GM21515 (cell line): ENCODE measurements around the gene HSP90AB1.

Experiments
- ATAC-seq: cut with Tn5 transposase; IDR thresholded peaks from one replicate; pipeline ENCODE4 v1.9.1; 2021; ENCODE audit not compliant: unreplicated experiment

HSP90AB1 gene

DNA sequence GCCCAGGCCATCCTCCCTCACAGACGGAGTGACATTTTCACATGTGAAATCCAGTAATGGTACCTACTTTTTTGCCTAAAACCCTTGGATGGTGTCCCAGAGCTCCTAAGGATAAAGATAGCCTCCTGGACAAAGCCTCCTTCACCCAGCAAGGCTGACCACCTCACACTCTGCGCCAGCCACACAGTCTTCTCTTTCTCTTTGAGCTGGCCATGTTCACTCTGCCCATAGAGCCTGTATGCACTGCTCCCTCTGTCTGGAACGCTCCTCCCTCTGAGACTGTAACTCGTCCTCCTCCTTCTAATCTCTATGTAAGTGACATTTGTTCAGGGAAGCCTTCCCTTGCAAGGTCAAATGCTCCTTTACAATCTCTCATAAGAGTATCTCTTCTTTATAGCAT is 38.0 kb downstream of the HSP90AB1 start:
- no peak for ATAC-seq

DNA sequence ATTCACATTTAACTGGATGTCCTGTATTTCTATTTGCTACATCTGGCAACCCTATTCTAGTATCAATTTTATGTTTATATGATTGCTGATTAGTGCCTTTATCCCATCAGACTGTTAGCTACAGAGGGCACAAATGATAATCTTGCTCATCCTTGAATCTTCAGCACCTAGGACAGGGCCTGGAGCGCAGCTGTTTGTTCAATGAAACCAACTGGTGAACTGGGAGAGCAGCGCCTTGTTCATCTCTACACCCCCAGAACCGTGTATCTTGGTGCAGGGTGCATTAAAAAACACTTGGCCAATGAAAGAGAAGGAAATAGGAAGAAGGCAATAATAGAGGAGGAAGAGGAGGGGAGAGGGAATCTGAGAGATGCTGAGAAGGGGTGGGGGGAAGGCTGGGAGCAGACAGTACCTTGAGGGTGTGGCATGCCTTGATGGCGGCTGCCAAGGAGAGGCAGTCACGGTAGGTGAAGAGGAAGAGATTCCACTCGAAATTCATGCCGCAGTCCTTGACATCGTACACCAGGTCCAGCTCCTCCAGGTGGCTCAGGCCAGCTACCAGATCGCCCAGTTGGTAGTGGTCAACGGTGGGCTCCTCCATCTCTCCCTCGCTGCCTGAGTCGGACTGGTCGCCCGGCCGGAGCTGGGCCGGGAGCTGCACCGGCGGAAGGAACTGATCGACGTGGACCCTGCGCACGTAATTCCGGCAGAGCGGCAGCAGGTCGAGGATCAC is 38.8 kb downstream of the HSP90AB1 start:
- ATAC-seq: no peak

DNA sequence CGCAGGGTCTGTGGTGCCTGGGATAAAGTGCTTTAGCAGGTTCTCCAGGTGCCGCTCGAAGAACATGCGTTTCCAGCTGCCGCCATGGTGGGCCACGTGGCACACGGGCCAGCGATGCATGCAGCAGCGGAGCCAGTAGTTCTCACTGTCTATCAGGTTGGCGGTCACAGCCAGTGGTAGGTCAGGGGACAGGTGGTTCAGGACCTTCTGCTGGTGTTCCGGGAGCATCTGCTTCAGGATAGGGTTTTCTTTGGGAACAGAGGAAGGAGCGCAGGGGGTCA is 39.3 kb downstream of the HSP90AB1 start:
- ATAC-seq: no peak

DNA sequence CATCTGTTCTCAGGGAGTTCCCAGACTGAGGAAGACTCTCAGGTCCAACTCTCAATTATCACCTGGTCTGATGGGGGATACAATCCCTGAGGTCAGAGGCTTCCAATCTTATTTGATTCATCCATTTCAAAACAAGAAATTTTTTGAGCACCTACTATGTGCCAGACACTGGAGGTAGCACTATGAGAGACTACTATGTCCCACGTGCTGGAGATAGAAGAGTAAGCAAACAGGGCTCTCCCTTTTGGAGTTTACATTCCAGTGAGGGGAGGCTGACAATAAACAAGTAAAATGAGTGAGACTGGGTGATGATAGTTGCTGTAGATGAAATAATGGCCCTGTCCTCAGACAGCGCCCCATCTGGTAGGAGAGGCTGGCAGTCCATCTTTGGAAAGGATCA is 39.8 kb downstream of the HSP90AB1 start:
- ATAC-seq: no peak

DNA sequence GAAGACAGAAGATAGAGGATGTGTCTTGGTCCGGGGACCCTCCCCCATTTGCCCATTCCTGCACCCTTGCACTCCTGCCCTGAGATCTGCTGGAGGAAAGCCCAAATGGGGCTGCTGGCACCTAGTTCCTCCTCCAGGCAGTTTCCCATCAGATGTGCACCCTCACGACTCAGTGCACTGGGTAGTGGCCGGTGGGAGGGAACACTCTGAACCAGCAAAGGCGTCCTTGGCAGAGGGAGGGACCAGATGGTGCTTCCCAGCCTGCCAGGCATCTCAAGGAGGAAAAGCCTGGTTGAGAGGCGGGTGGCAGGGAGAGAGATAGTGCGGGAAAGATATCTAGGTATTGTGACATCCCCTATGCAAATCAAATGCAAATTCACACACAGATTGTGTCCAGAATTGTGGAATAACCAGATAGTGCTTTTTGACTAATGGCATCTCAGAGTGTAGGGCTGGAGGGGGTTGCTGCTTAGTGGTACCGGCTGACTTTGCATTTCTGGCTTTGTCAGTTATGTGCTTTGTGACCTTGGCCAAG is 42.9 kb downstream of the HSP90AB1 start:
- no peak for ATAC-seq

DNA sequence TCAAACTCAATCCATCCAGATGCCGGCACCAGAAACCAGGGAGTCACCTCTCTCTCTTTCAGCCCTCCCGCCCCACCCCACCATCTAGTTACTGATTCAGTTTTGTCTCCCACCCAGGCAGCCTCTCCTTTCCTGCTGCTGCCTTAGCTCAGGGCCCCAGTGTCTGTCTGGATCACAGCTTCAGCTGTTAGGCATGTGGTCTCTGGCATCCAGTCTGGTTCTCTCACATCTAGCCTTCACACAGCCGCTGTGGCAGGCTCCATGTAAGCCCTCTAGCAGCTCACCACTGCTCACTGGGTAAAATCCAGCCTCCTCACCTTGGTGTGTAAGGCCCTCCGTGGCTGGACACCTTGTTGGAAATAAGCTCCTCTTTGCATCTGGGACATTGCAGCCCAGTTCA is 44.9 kb downstream of the HSP90AB1 start:
- no peak for ATAC-seq

DNA sequence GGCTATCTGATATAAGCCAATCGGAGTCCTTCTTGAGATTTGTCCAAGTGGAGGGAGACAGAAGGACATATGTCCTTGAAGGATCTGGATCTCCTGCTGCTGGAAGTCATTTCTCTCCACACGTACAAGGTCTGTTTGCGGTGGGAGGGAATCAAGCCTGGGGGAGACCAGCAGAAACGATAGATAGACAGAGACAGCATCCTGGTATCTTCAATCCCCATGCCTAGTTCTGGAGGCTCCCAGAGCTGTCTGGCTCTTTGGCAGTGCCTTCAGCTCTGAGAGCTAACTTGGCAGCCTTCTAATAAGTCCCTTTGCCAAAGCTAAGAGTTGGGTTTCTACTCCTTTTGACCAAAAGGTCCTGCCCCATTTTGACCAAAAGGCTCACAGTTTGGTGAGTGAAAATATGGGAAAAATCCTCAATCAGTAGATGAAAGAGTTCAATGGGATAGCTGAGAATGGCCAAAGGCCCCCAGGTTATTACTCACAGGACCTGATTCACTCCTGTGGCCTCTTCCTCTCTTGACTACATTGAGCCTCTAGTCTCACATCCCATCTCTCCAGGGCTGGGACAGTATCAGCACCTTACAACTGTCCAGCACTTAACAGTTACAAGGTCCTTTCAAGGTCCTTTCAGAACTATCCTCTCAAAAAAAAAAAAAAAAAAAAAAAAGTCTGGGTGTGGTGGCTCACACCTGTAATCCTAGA is 45.9 kb downstream of the HSP90AB1 start:
- ATAC-seq: no peak

DNA sequence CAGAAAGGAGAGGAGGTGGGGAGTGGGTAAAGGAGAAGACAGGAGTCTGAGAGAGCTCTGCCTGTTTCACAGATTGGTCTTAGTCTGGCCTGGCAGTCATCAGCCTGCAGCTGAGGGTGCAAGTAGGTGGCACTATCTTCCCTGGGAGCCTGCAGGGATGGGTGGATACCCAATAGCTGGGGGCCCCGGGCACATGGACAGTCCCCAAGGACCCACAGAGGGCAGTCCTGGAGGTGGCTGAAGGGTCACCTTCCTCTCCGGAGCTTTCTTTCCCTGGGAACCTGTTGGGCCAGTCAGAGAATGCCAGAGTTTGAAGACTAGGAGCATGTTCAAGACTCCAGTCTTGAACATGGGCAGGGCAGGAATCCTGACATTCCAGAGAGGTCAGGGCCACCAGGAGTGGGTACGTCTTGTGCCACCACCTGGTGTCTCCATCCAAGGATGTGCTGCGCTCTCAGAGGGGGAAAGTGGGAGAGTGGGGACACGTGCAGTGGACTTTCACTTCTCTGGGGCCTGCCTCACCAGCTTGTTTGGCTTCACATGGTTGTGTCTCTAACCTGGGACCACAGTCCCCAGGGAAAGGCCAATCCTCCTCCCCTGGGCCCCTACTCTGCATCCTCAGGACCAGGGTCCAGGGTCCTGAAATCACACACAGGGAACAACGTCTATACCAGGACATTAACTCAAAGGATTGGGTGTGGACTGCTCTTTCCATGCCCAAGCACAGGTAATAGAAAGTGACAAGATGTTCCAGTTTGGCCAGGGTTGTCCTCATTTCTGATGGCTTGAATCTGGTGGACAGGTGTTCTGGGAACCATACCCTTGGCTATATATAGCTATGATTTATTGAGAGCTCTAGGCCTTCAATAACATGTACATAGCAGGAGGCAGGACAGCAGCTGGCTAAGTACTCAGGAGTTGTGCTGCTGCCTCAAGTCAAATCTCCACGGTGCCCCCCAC is 48.2 kb downstream of the HSP90AB1 start:
- no peak for ATAC-seq

DNA sequence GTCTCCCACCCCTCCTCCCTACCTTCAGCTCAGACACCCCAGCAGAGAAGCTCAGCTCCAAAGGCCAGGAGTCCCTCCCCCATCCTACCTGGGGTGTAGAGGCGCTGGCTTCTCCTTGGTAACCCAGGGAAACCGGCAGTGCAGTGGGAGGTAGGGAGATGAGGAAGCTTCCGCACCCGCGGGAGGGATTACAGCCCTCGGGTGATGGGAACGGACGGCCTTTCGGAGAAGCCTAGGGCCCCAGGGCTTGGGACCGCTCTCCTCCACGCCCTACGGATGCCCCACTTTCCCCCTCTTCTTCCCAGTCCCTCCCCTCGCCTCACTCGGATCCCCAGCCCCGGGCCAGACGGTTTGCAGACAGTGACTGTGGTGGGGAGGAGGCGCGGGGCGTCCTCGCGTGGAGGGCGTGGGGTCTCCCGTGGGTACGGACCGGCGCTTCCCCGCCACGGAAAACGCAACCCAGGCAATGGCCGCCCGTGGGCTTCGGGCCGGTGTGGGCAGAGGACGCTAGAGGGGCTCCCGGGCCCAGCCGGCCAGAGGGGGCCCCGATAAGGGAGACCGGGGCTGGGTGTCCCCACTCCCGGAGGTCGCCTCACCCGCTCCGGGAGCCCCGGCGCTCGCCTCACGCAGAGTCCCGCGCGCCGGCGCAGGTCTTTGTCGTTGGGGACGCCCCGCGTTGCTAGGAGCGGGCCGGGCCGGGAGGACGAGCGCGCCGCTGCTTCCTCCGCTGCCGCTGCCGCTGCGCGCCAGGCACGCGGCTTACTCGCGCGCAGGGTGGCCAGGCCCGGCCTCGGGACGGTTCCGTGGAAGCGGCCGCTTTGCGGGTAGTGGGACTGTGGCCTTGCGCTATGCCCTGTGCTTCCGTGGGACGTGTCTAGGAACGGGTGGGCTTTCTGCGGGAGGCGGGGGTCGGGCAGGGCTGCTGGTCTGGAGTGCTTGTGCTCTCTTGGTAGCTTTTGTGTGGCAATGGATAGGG is 50.5 kb downstream of the HSP90AB1 start:
- ATAC-seq: no peak

DNA sequence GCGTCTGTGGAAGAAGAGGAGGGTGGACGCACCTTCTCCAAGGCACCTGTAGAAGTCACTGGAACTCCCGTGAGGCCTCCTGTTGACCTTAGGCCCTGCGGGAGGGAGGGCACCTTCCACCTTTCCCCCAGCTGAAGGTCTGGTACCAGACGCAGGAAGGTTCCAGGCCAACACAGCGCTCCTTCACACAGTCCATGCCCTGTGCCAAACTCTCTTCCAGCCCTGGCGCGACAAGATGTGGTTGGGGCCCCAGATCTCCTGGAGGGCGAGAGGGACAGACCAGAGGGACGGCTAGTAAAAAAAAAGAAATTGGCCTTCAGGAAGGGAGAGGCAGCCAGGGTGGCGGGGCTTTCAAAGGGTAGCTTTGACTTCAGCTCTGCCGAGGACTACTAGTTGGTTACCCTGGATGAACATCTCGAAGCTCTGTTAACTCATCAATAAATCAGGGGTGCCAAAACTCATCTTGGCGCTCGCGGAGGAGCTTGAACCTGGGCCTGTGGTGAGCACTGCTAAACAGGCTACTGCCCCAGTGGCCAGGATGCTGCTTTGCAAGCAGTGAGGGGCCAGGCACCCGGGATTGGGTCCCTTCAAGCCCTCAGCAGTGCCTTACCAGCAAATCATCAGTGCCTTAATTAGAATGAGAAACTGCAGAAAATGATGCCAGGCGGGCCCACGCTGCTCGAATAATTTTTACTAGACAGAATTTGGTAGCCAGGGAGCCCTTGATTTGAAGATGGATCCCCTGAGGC is 51.3 kb downstream of the HSP90AB1 start:
- no peak for ATAC-seq

DNA sequence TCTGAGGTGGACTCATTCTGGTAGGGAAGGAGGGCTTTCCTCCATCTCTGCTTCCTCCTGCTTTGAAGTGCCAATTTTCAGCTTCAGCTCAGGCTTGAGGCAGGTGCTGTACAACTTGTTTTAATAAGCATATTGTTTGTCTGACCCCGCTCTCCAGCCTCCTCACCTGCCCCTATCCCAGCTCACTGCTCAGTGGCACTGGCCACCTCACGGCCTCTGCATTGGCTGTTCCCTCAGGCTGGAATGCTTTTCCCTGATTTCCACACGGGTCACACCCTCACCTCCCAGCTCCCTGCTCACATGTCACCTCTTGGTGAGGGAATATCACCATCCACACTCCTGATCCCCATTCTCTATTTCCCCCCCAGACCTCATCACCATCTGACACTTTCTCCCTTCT is 52.0 kb downstream of the HSP90AB1 start:
- ATAC-seq: no peak

DNA sequence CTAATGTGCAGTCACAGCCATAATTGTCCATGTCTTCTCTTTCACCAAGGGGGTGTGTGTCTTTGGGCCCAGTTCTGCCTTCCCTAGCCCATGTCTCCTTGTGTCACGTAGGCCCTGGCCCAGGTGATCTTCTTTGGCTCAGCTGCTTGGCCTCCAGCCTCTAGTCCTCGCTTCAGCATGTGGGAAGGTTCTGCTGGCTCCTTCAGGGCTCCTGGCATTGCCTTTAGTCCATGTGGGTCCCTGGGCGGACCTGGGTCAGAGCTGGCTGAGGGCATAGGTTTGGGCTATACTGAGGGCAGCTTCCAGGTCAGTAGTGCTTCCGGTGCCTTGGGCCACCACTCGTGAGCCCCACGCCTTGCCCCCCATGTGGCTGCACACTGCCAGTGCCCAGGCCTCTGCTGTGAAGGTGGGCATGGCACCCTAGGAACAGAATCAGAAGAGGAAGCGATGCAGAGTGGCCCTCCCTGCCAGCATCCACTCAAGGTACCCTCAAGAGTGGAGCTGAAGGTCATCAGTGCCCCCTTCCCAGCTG is 53.5 kb downstream of the HSP90AB1 start:
- no peak for ATAC-seq

DNA sequence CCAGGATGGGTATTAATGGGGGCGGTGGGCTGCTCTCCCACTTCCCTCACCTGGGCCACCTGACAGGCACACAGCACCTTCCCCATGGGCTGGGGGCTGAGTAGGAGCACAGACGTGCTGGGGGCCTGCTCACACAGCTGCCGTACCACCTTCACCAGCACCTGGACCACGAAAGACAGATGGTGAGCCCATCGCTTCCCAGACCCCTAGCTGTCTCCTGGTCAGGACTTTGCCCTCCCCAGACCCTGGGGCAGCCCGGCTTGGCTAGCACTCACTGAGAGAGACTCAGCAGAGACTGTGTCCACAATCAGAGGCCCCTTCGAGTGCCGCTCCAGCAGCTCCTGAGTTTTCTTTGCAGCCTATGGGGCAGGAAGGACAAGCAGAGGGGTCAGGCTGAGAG is 54.2 kb downstream of the HSP90AB1 start:
- no peak for ATAC-seq

DNA sequence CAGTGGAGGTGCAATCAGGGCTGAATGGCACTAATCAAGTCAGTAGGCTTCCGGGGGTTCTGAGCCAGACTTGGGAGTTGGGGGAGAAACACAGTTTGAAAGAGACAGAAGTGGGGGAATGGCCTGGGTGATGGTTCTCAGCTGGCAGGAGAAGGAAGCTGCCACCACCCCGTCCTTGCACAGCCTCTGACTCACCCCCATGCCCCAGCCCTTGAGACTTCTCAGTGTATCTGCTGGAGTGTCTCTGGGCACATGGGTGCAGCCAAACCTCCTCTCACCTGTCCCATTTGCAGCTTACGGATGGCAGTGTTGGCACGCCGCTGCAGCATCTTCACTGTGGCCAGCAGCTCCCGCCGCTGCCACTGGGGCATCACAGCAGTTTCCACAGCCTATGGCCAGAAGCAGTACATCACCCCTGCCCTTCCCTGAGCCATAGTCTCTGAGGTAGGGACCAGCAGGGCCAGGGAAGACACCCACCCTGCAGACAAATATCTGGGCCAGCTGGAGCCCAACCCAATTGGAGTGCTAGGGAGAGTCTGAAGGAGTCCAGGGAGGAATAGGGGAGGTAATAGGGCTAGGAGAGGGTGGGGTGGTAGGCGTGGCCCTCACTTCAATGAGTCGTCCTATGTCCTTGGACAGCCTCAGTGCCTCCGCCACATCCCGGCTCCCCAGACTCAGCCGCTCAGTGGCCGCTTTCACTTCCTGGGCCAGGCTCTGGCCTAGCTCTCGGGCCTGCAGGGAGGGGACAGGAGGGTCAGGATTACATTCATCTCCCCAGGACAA is 55.1 kb downstream of the HSP90AB1 start:
- no peak for ATAC-seq

DNA sequence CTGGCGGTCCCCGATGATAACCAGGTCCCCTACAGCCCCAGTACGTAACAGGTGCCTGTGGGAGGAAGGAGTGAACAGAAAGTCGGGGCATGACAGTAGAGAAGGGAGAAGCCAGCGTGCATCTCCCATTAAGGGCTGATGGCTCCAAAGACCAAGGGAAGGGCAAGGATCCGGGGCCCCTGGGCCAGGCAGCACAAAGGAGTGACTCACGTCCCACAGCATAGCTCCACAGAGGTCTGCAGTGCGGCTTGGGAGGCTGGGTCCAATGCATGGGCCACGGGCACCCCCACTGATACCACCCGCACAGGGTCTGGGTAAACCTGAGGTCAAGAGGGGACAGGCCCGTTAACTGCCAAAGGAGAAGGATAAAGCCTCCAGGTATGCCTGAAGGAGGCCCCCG is 56.0 kb downstream of the HSP90AB1 start:
- no peak for ATAC-seq
